HEK293 (cell line): ENCODE measurements around the gene RETREG3.
A peak's percentile ranks its signal among the peaks of the same experiment; 100 is the strongest.

ENCODE experiments used
- GLI4 ChIP-seq: fragments of 450-650 bp; formaldehyde crosslinking; IDR thresholded peaks from 2 replicates; pipeline ENCODE4 v1.5.1; 2016; ENCODE audit warnings: missing biosample characterization, missing genetic modification characterization
- PRDM1 ChIP-seq: fragments of 450-650 bp; formaldehyde crosslinking; IDR thresholded peaks from 2 replicates; pipeline ENCODE4; 2016; ENCODE audit warnings: missing biosample characterization, missing genetic modification characterization
- REPIN1 ChIP-seq: fragments of 450-650 bp; formaldehyde crosslinking; IDR thresholded peaks from 2 replicates; pipeline ENCODE4 v1.5.1; 2017; ENCODE audit warnings: missing biosample characterization, missing genetic modification characterization, low read depth
- YY1 ChIP-seq: fragments of 450-650 bp; formaldehyde crosslinking; IDR thresholded peaks from 2 replicates; pipeline ENCODE4 v1.5.1; 2018; ENCODE audit warnings: missing biosample characterization, missing genetic modification characterization
- YY2 ChIP-seq: fragments of 450-650 bp; formaldehyde crosslinking; IDR thresholded peaks from 2 replicates; pipeline ENCODE4 v1.5.1; 2016; ENCODE audit warnings: missing biosample characterization, missing genetic modification characterization
- ZBTB8A ChIP-seq: fragments of 450-650 bp; formaldehyde crosslinking; IDR thresholded peaks from 2 replicates; pipeline ENCODE4 v1.5.1; 2016; ENCODE audit warnings: missing biosample characterization, missing genetic modification characterization
- ZFP3 ChIP-seq: fragments of 450-650 bp; formaldehyde crosslinking; IDR thresholded peaks from 2 replicates; pipeline ENCODE4 v1.5.1; 2016; ENCODE audit warnings: low read depth, missing biosample characterization, missing genetic modification characterization
- ZNF10 ChIP-seq: fragments of 450-650 bp; formaldehyde crosslinking; IDR thresholded peaks from 2 replicates; pipeline ENCODE4 v1.5.1; 2017; ENCODE audit warnings: missing biosample characterization, missing genetic modification characterization
- ZNF16 ChIP-seq: fragments of 450-650 bp; formaldehyde crosslinking; IDR thresholded peaks from 2 replicates; pipeline ENCODE4 v1.5.1; 2016; ENCODE audit warnings: low read depth, missing biosample characterization, missing genetic modification characterization
- ZNF174 ChIP-seq: fragments of 450-650 bp; formaldehyde crosslinking; IDR thresholded peaks from 2 replicates; pipeline ENCODE4 v1.5.0; 2017; ENCODE audit warnings: missing biosample characterization, mild to moderate bottlenecking, missing genetic modification characterization
- ZNF24 ChIP-seq: fragments of 450-650 bp; formaldehyde crosslinking; IDR thresholded peaks from 2 replicates; pipeline ENCODE4 v1.5.1; 2016; ENCODE audit warnings: missing biosample characterization, missing genetic modification characterization
- ZNF335 ChIP-seq: fragments of 450-650 bp; formaldehyde crosslinking; conservative IDR thresholded peaks from 2 replicates; pipeline ENCODE4 v1.5.1; 2016; ENCODE audit warnings: missing biosample characterization, missing genetic modification characterization
- ZNF341 ChIP-seq: fragments of 450-650 bp; formaldehyde crosslinking; IDR thresholded peaks from 2 replicates; pipeline ENCODE4; 2016; ENCODE audit warnings: low read depth, missing biosample characterization, missing genetic modification characterization
- ZNF350 ChIP-seq: fragments of 450-650 bp; formaldehyde crosslinking; IDR thresholded peaks from 2 replicates; pipeline ENCODE4 v1.5.0; 2017; ENCODE audit warnings: missing biosample characterization, mild to moderate bottlenecking, missing genetic modification characterization
- ZNF580 ChIP-seq: fragments of 450-650 bp; formaldehyde crosslinking; IDR thresholded peaks from 2 replicates; pipeline ENCODE4 v1.5.1; 2016; ENCODE audit warnings: missing biosample characterization, missing genetic modification characterization
- ZNF624 ChIP-seq: fragments of 450-650 bp; formaldehyde crosslinking; IDR thresholded peaks from 2 replicates; pipeline ENCODE4 v1.5.1; 2017; ENCODE audit warnings: missing biosample characterization, missing genetic modification characterization
- ZNF645 ChIP-seq: fragments of 450-650 bp; formaldehyde crosslinking; IDR thresholded peaks from 2 replicates; pipeline ENCODE4; 2016; ENCODE audit warnings: missing biosample characterization, missing genetic modification characterization
- ZNF777 ChIP-seq: fragments of 450-650 bp; formaldehyde crosslinking; IDR thresholded peaks from 2 replicates; pipeline ENCODE4 v1.5.1; 2017; ENCODE audit warnings: missing biosample characterization, missing genetic modification characterization, borderline replicate concordance
- ZSCAN16 ChIP-seq: fragments of 450-650 bp; formaldehyde crosslinking; IDR thresholded peaks from 2 replicates; pipeline ENCODE4 v1.5.1; 2016; ENCODE audit warnings: missing biosample characterization, missing genetic modification characterization
- ZXDB ChIP-seq: fragments of 450-650 bp; formaldehyde crosslinking; IDR thresholded peaks from 2 replicates; pipeline ENCODE4 v1.5.1; 2016; ENCODE audit warnings: missing biosample characterization, missing genetic modification characterization
- TF ChIP-seq, protein P1 (sequence below): fragments of 450-650 bp; formaldehyde crosslinking; IDR thresholded peaks from 2 replicates; pipeline ENCODE4 v1.5.1; 2016; ENCODE audit warnings: missing biosample characterization, missing genetic modification characterization
- TF ChIP-seq, protein P2 (sequence below): fragments of 450-650 bp; formaldehyde crosslinking; IDR thresholded peaks from 2 replicates; pipeline ENCODE4 v1.5.1; 2016; ENCODE audit warnings: missing biosample characterization, missing genetic modification characterization
- TF ChIP-seq, protein P3 (sequence below): fragments of 450-650 bp; formaldehyde crosslinking; optimal IDR thresholded peaks from 2 replicates; pipeline ENCODE3; 2016; ENCODE audit warnings: missing biosample characterization, mild to moderate bottlenecking, missing genetic modification characterization
- TF ChIP-seq, protein P4 (sequence below): fragments of 450-650 bp; formaldehyde crosslinking; IDR thresholded peaks from 2 replicates; pipeline ENCODE4 v1.5.1; 2016; ENCODE audit warnings: missing biosample characterization, missing genetic modification characterization, low read depth

The RETREG3 gene

GRCh38 chr17:42535155-42536047 is 73.8 kb downstream of the RETREG3 start (continued):
- TF ChIP-seq, protein P1, sequence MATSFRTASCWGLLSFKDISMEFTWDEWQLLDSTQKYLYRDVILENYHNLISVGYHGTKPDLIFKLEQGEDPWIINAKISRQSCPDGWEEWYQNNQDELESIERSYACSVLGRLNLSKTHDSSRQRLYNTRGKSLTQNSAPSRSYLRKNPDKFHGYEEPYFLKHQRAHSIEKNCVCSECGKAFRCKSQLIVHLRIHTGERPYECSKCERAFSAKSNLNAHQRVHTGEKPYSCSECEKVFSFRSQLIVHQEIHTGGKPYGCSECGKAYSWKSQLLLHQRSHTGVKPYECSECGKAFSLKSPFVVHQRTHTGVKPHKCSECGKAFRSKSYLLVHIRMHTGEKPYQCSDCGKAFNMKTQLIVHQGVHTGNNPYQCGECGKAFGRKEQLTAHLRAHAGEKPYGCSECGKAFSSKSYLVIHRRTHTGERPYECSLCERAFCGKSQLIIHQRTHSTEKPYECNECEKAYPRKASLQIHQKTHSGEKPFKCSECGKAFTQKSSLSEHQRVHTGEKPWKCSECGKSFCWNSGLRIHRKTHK (tag by site-specific recombination), result no peak
- TF ChIP-seq ZNF10 (tag by site-specific recombination) (peak; percentile 51; the same call in 1 of the 2 replicates), ZNF174 (tag by site-specific recombination) (no peak), ZNF624 (no peak), REPIN1 (no peak), ZNF335 (tag by site-specific recombination) (peak; percentile 99), ZXDB (tag by site-specific recombination) (no peak), ZSCAN16 (tag by site-specific recombination) (no peak; the same call in 1 of the 2 replicates), ZNF350 (no peak), ZBTB8A (tag by site-specific recombination) (peak; percentile 25), ZNF24 (no peak), PRDM1 (tag by site-specific recombination) (no peak), ZNF341 (tag by site-specific recombination) (peak; percentile 45; the same call in 1 of the 2 replicates), ZNF777 (tag by site-specific recombination) (no peak), ZNF580 (tag by site-specific recombination) (no peak), GLI4 (tag by site-specific recombination) (no peak), ZNF645 (tag by site-specific recombination) (no peak), YY2 (tag by site-specific recombination) (no peak), ZFP3 (tag by site-specific recombination) (no peak), ZNF16 (0 out of 2 replicates have a peak, but pooled peaks have one; percentile 13), YY1 (tag by site-specific recombination) (peak; percentile 47)
- TF ChIP-seq, protein P2, sequence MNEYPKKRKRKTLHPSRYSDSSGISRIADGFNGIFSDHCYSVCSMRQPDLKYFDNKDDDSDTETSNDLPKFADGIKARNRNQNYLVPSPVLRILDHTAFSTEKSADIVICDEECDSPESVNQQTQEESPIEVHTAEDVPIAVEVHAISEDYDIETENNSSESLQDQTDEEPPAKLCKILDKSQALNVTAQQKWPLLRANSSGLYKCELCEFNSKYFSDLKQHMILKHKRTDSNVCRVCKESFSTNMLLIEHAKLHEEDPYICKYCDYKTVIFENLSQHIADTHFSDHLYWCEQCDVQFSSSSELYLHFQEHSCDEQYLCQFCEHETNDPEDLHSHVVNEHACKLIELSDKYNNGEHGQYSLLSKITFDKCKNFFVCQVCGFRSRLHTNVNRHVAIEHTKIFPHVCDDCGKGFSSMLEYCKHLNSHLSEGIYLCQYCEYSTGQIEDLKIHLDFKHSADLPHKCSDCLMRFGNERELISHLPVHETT (tag by site-specific recombination), result peak; percentile 77; the same call in 1 of the 2 replicates
- TF ChIP-seq, protein P3, sequence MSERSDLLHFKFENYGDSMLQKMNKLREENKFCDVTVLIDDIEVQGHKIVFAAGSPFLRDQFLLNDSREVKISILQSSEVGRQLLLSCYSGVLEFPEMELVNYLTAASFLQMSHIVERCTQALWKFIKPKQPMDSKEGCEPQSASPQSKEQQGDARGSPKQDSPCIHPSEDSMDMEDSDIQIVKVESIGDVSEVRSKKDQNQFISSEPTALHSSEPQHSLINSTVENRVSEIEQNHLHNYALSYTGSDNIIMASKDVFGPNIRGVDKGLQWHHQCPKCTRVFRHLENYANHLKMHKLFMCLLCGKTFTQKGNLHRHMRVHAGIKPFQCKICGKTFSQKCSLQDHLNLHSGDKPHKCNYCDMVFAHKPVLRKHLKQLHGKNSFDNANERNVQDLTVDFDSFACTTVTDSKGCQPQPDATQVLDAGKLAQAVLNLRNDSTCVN (tag by site-specific recombination), result no peak
- TF ChIP-seq, protein P4, sequence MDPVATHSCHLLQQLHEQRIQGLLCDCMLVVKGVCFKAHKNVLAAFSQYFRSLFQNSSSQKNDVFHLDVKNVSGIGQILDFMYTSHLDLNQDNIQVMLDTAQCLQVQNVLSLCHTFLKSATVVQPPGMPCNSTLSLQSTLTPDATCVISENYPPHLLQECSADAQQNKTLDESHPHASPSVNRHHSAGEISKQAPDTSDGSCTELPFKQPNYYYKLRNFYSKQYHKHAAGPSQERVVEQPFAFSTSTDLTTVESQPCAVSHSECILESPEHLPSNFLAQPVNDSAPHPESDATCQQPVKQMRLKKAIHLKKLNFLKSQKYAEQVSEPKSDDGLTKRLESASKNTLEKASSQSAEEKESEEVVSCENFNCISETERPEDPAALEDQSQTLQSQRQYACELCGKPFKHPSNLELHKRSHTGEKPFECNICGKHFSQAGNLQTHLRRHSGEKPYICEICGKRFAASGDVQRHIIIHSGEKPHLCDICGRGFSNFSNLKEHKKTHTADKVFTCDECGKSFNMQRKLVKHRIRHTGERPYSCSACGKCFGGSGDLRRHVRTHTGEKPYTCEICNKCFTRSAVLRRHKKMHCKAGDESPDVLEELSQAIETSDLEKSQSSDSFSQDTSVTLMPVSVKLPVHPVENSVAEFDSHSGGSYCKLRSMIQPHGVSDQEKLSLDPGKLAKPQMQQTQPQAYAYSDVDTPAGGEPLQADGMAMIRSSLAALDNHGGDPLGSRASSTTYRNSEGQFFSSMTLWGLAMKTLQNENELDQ (tag by site-specific recombination), result no peak
